Activated naive CD4-positive, alpha-beta T cell treated with anti-CD3 and anti-CD28 coated beads, Interleukin-2, amount 50 U/mL, for 24 hours (primary cell): ENCODE data around the gene BLOC1S3.
A peak's percentile ranks its signal among the peaks of the same experiment; 100 is the strongest.

Source experiments
- H3K27ac Mint-ChIP-seq: one replicate; pipeline ENCODE4 v1.8.0; 2021; ENCODE audit warnings: mild to moderate bottlenecking, mixed read lengths
- H3K27me3 Mint-ChIP-seq: one replicate; pipeline ENCODE4 v1.8.0; 2021; ENCODE audit warnings: mixed read lengths
- H3K36me3 Mint-ChIP-seq: one replicate; pipeline ENCODE4 v1.8.0; 2021; ENCODE audit warnings: mixed read lengths
- H3K4me1 Mint-ChIP-seq: one replicate; pipeline ENCODE4 v1.8.0; 2021; ENCODE audit warnings: mixed read lengths
- H3K4me3 Mint-ChIP-seq: one replicate; pipeline ENCODE4 v1.8.0; 2021; ENCODE audit warnings: mild to moderate bottlenecking, mixed read lengths
- H3K9me3 Mint-ChIP-seq: one replicate; pipeline ENCODE4 v1.8.0; 2021; ENCODE audit warnings: mixed read lengths

Gene BLOC1S3

DNA sequence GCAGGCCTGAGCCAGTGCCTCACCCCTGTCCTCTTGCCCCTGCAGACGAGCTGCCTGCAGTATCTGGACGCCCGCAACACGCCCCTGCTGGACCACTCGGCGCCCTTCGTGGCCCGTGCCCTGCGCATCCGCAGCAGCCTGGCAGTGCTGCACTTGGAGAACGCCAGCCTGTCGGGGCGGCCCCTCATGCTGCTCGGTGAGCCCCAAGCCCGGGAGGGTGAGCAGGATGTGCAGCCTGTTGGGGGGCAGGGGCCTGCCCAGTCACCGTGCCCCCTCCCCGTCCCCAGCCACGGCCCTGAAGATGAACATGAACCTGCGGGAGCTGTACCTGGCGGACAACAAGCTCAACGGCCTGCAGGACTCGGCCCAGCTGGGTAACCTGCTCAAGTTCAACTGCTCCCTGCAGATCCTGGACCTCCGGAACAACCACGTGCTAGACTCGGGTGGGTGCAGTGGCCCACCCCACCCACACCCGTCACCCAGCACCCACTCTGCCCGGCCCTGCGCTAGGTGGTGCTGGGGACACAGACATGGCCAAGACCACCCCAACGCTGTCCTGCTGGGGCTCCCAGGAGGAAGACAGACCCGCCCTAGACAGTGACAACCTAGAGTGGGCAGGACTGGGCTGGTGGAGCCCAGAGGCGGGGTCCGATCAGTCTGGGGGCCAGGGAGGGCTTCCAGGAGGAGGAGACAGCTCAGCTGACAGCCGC is 36.4 kb upstream of the BLOC1S3 start:
- H3K27ac Mint-ChIP-seq, result no peak overlapping the region
- no peak overlapping the region for H3K4me3 Mint-ChIP-seq
- H3K36me3 Mint-ChIP-seq, result peaks cover 1% of the 10 kb centered on the region
- H3K9me3 Mint-ChIP-seq, result no peaks in the 10 kb centered on the region
- H3K4me1 Mint-ChIP-seq, result peaks cover under 1% of the 10 kb centered on the region
- H3K27me3 Mint-ChIP-seq, result no peaks in the 10 kb centered on the region

DNA sequence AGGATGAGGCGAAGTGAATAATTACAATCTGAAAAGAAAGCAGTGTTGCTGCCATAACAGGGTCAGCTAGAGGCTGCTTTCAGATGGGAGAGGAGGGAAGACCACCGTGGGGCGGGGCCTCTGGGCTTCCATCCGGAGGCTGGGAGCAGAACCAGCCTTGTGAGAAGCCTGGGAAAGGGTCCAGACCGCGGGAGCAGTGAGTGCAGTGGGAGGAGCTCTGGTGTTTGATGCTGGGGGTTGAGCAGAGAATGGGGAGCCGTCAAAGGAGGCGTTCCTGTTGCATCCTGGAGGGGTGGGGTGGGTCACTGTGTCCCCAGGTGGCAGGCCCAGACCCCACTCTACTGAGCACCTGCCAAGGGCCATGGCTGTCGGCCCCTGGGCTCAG is 35.9 kb upstream of the BLOC1S3 start:
- Mint-ChIP-seq H3K4me1 (no peaks in the 10 kb centered on the region), H3K36me3 (peaks cover 1% of the 10 kb centered on the region), H3K27me3 (no peaks in the 10 kb centered on the region), H3K9me3 (no peaks in the 10 kb centered on the region), H3K4me3 (no peak overlapping the region), H3K27ac (no peak overlapping the region)

DNA sequence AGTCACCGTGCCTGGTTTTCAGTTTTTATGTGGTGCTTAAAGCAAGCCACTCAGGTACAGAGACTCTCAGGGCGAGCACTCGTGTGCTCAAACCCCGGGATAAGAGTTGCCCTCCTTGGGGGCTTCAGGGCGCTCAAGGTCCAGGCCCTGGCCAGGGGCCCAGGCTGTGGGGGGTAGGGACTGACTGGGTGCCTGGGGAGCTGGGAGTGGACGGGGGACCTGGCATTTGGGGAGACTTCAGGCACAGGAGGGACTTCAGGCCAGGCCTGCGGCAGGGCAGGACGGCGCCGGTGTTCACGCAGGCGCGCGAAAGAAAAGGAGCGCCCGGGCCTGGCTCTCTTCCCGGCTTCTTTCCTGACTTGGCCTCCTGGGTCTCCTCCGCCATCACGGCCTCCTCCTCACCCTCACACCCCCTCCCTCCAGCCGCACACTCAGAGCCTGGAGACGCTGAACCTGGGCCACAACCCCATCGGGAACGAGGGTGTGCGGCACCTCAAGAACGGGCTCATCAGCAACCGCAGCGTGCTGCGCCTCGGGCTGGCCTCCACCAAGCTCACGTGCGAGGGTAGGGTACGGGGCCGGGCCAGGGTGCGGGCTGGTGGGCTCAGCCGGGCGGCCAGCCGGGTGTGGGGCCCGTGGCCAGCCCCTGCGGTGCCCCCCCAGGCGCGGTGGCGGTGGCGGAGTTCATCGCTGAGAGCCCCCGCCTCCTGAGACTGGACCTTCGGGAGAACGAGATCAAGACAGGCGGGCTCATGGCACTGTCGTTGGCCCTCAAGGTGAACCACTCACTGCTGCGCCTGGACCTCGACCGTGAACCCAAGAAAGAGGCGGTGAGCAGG is 33.9 kb upstream of the BLOC1S3 start:
- H3K4me3 Mint-ChIP-seq, result no peak overlapping the region
- no peaks in the 10 kb centered on the region for H3K9me3 Mint-ChIP-seq
- H3K27ac Mint-ChIP-seq, result no peak overlapping the region
- H3K36me3 Mint-ChIP-seq, result peaks cover 1% of the 10 kb centered on the region
- H3K4me1 Mint-ChIP-seq, result peaks cover 6% of the 10 kb centered on the region
- no peaks in the 10 kb centered on the region for H3K27me3 Mint-ChIP-seq

DNA sequence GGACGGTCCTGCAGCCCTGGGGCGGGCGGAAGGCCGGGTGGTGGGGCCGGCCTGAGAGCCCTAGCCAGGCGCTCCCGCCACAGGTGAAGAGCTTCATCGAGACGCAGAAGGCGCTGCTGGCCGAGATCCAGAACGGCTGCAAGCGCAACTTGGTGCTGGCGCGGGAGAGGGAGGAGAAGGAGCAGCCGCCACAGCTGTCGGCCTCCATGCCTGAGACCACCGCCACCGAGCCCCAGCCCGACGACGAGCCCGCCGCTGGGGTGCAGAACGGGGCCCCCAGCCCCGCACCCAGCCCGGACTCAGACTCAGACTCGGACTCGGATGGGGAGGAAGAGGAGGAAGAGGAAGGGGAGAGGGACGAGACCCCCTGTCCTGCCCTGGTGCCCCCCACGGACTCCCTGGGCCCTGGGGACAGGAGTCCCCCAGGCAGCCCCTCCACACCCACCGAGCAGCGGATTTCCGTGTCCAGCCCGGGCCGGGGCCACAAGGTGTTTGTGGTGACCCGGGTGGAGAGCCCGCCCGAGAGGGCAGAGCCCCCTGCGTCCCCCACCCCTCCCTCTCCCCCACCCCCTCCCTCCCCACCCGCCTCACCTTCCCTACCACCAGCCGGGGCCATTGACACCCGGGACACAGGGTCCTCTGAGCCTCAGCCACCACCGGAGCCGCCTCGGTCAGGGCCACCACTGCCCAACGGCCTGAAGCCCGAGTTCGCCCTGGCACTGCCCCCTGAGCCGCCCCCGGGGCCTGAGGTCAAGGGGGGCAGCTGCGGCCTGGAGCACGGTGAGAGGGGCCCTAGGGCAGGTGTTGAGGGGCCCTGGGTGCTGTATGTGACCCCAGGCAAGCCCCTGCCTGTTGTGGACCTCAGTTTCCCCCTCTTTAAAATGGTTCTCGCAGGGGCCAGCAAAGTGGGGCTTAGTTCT is 33.1 kb upstream of the BLOC1S3 start:
- H3K27me3 Mint-ChIP-seq, result no peaks in the 10 kb centered on the region
- peaks cover 7% of the 10 kb centered on the region for H3K4me1 Mint-ChIP-seq
- H3K27ac Mint-ChIP-seq, result no peak overlapping the region
- H3K36me3 Mint-ChIP-seq, result peaks cover 1% of the 10 kb centered on the region
- H3K9me3 Mint-ChIP-seq, result no peaks in the 10 kb centered on the region
- H3K4me3 Mint-ChIP-seq, result no peak overlapping the region

DNA sequence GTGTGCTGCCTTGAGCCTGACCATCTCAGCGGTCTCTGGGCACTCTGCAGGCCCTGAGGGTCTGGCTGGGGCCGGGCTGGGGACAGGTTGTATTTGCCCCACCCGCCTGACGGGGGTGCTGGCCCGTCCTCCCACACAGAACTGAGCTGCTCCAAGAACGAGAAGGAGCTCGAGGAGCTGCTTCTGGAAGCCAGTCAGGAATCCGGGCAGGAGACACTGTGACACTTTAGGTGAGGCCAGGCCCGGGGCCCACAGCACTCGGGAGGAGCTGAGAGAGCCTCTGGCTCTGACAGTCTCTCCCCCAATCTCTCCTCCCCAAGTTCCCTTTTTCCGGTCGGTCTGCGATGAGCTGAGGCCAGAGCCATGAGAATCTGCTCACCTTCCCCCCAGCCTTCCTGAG is 32.3 kb upstream of the BLOC1S3 start:
- Mint-ChIP-seq H3K36me3 (peaks cover 1% of the 10 kb centered on the region), H3K27me3 (no peaks in the 10 kb centered on the region), H3K4me1 (peaks cover 10% of the 10 kb centered on the region), H3K4me3 (no peak overlapping the region), H3K9me3 (no peaks in the 10 kb centered on the region), H3K27ac (no peak overlapping the region)

DNA sequence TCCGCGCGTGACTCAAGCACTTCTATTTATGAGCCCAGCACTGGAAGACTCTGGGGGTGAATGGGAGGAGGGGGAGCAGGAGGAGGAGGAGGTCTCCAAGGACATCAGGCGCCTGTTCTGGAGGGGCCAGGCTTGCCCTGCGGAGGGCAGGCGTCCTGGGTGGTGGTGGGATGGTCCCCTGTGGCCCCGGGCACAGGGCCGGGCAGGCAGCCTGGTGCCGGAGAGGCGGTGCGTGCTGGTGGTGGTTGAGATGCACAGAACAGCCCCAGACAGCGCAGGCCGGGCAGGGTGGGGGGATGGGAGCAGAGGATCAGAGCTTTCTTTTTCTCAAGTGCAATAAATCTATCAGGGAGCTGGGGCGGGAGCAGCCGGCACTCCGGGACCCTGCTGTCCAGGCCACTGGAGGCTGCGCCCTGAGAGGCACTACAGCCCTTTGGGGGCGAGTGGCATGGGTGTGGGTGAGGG is 31.8 kb upstream of the BLOC1S3 start:
- Mint-ChIP-seq H3K27me3 (no peaks in the 10 kb centered on the region), H3K9me3 (no peaks in the 10 kb centered on the region), H3K4me3 (no peak overlapping the region), H3K36me3 (peaks cover 1% of the 10 kb centered on the region), H3K4me1 (peaks cover 15% of the 10 kb centered on the region), H3K27ac (no peak overlapping the region)

DNA sequence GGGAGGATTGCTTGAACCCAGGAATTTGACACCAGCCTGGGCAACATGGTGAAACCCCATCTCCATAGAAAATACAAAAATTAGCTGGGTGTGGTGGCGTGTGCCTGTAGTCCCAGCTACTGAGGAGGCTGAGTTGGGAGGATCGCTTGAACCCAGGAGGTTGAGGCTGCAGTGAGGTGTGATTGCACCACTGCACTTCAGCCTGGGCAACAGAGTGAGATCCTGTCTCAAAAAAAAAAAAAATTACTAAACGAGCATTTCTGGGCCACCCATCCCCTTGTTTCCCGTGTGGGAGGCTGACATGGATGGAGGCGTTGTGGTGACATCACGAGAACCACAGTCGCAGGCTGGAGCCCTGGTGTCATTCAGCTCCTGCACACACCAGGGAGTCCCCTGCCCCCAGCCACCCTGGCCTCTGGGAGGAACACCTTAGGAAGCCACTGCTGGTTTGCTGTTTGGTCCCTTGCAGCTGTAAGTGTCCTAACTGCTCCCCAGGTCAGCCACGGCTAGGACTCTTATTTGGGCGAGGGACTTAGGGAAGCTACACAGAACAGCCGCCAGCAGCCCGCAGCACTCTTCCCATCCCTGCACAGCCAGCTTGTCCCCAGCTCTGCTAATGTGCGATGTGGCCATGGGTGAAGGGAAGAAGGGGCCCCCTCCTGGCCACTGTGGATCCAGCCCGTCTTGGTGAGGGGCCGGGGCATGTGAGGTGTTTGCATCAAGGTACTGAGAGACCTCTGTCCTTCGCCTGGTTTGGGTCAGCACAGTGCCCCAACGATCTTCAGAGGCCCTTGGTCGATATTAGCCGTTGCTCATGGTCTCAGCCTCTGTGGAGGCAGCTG is 30.5 kb upstream of the BLOC1S3 start:
- no peak overlapping the region for H3K27ac Mint-ChIP-seq
- no peak overlapping the region for H3K4me3 Mint-ChIP-seq
- peaks cover 20% of the 10 kb centered on the region for H3K4me1 Mint-ChIP-seq
- peaks cover 3% of the 10 kb centered on the region for H3K27me3 Mint-ChIP-seq
- H3K36me3 Mint-ChIP-seq, result peaks cover 2% of the 10 kb centered on the region
- H3K9me3 Mint-ChIP-seq, result no peaks in the 10 kb centered on the region

DNA sequence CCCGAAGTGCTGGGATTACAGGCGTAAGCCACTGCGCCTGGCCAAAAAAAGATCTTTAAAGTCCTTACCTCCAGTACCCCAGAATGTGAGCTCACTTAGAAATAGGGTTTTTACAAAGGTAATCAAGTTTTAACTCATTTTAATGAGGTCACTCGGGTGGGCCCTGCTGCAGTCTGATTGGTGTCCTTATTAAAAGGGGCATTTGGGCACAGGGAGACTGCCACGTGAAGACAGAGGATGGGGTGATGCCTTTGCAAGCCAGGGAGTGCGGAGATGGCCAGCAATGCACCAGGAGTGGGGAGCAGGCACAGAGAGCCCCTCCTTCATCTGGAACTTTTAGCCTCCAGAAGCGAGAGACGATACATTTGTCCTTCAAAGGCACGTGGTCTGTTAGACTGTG is 29.5 kb upstream of the BLOC1S3 start:
- Mint-ChIP-seq H3K4me1 (peaks cover 24% of the 10 kb centered on the region), H3K27ac (no peak overlapping the region), H3K36me3 (peaks cover 2% of the 10 kb centered on the region), H3K27me3 (peaks cover 5% of the 10 kb centered on the region), H3K9me3 (no peaks in the 10 kb centered on the region), H3K4me3 (no peak overlapping the region)

DNA sequence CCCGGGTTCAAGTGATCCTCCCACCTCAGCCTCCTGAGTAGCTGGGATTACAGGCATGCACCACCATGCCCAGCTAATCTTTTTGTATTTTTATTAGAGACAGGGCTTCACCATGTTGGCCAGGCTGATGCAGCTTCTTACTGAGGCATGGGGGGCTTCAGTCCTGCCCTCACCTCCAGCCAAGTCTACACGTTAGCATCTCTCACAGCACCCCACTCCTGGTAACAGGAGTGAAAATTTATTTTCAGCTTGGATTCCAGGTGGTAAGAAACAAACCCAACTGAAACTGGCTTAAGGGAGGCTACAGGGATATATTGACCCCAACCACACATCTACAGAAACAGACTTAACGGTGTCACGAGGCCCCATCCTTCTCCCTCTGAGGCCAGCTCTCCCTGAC is 28.4 kb upstream of the BLOC1S3 start:
- no peak overlapping the region for H3K4me3 Mint-ChIP-seq
- H3K9me3 Mint-ChIP-seq, result no peaks in the 10 kb centered on the region
- no peak overlapping the region for H3K27ac Mint-ChIP-seq

DNA sequence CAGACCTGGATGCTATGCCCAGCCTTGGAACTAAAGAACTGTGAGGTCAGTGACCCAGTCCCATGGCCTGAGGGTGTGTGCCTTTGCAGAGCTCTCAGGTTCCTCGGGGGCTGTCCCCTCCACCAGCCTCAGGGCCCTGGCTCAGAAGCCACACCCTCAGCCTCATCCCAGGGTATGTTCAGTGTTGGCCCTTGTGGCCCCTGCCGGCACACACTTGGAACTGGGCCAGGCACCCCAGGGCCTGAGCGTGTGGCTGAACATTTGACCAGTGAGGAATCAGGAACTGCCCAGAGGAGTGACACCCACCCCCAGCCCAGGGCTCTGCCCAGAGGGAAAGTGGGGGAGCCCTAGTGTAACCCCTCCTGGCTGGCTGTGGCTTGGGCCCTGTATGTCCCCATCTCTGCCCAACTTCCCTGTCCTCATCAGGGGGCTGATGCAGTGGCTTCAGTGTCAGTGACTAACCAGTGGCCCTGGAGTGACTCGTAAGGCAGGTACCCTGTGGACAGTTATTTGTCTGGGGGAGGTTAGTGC is 27.8 kb upstream of the BLOC1S3 start:
- no peak overlapping the region for H3K27ac Mint-ChIP-seq
- peaks cover 7% of the 10 kb centered on the region for H3K27me3 Mint-ChIP-seq
- peaks cover 2% of the 10 kb centered on the region for H3K36me3 Mint-ChIP-seq
- H3K4me1 Mint-ChIP-seq, result peaks cover 27% of the 10 kb centered on the region
- no peaks in the 10 kb centered on the region for H3K9me3 Mint-ChIP-seq
- no peak overlapping the region for H3K4me3 Mint-ChIP-seq

More for the DNA sequence above, 28.4 kb upstream of the BLOC1S3 start:
- H3K36me3 Mint-ChIP-seq, result peaks cover 2% of the 10 kb centered on the region
- H3K27me3 Mint-ChIP-seq, result peaks cover 5% of the 10 kb centered on the region
- peaks cover 27% of the 10 kb centered on the region for H3K4me1 Mint-ChIP-seq

DNA sequence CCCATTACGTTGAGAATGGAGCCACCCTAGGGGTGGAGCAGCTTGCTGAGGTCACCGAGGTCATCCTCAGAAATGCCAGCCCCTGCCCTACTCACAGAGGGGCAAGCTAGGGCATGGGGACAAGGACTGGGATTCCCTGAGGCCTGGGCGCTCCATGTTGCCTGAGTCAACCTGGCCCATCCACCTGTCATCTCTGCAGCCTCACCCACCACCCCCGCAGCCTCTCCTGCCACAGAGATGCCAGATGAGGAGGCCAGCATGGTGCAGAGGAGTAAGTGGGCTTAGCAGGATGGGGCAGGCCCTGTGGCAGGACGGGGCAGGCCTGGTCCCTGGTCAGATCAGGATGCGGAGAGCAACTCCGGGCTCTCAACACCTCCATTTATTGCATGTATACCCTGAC is 27.3 kb upstream of the BLOC1S3 start:
- H3K9me3 Mint-ChIP-seq, result no peaks in the 10 kb centered on the region
- H3K4me3 Mint-ChIP-seq, result no peak overlapping the region
- peaks cover 2% of the 10 kb centered on the region for H3K36me3 Mint-ChIP-seq
- peaks cover 27% of the 10 kb centered on the region for H3K4me1 Mint-ChIP-seq
- H3K27ac Mint-ChIP-seq, result no peak overlapping the region
- peaks cover 7% of the 10 kb centered on the region for H3K27me3 Mint-ChIP-seq

DNA sequence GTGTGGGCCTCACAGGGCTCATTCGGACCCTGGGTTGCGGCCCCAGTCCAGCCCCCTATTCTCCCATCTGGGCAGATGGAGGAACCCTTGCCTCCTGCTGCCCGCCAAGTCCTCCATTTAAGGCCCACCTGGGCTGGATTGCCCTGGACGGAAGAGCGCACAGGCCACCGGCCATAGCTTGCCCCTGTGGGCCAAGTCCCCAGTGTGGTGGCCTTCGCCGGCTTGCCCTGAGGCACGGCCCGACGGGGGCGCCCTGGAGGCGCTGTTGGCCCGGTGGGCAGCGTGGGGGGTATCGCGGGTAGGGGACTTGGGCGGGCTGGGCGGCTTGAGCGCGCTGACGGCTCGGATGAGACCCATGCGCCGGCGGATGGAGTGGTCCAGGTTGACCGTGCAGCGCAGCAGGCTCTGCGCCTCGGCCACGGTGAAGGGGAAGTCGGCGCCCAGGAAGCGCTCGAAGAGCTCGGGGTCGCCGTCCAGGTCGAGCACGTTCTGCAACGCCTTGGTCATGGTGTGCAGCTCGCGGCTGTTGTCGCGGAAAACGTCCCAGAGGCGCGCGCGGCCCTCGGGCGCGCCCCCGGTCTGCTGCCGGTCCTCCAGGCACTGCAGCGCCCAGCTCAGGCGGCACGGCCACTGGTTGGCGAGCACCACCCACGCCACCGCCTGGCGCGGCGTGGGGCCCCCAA is 26.6 kb upstream of the BLOC1S3 start:
- Mint-ChIP-seq H3K36me3 (peaks cover 2% of the 10 kb centered on the region), H3K9me3 (no peaks in the 10 kb centered on the region), H3K4me3 (peak overlapping the region; percentile 55), H3K27me3 (peaks cover 8% of the 10 kb centered on the region), H3K4me1 (peaks cover 27% of the 10 kb centered on the region), H3K27ac (no peak overlapping the region)

DNA sequence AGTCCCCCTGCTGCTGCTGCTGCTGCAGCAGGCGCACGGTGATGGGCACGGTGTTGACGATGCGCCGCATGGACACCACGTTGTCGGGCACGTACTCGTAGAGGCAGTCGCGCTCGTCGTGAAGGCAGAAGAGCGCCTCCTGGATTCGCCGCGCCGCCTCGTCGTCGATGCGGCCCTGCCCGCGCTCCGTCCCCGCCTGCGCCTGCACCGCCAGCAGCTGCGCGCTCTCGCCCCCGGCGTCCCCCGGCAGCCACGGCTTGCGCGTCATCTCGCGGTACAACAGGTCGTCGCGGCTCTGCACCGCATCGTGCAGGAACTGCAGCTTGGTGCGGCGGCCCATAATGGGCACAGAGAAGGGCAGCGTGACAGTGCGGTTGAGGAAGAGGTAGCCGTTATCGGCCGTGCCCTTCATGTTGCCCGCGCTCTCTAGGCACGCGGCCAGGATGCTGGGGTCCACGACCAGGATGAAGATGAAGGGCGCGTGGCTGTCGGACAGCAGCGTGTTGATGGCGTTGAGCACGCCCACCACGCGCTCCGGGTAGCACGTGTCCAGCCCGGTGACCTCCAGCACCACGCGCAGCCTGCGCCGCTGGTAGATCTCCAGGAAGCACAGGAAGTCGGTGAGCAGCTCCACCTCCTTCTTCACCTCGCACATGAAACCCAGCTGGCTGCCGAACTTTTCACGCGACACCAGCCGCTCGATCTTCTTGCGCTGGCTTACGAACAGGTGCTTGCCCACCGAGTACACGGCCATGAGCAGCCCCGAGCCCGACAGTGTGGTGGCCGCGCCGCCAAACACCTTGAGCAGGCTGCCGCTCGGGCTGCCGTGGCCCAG is 25.9 kb upstream of the BLOC1S3 start:
- peaks cover 11% of the 10 kb centered on the region for H3K27me3 Mint-ChIP-seq
- H3K9me3 Mint-ChIP-seq, result no peaks in the 10 kb centered on the region
- H3K4me3 Mint-ChIP-seq, result peak overlapping the region; percentile 81
- peak overlapping the region; percentile 74 for H3K27ac Mint-ChIP-seq
- peaks cover 2% of the 10 kb centered on the region for H3K36me3 Mint-ChIP-seq
- H3K4me1 Mint-ChIP-seq, result peaks cover 27% of the 10 kb centered on the region
